GM18505 (cell line): Measurements from ENCODE around the gene NRM.
A peak's percentile ranks its signal among the peaks of the same experiment; 100 is the strongest.

Experiments
- ATAC-seq: cut with Tn5 transposase; IDR thresholded peaks from one replicate; pipeline ENCODE4 v1.9.1; 2021; ENCODE audit not compliant: unreplicated experiment
- POLR2A ChIP-seq: IDR thresholded peaks from 4 replicates; pipeline ENCODE4 v1.6.1; 2011; ENCODE audit warnings: borderline replicate concordance; ENCODE audit not compliant: insufficient read depth, insufficient read length; ENCODE audit errors: extremely low read depth

The NRM gene

DNA sequence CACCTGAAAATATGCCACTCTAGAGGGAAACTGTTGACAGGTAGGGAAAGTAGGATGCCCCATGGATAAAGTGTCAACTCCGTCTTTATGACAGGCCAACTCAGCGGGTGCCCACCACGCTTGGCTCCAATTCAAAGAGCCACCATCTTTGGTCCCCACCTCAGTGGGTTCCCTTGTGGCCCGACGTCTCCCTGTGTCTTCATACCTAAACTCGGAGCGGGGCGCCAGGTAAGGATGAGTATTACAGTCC is 26.0 kb upstream of the NRM start:
- ATAC-seq = no peak
- no peak for TF ChIP-seq POLR2A

DNA sequence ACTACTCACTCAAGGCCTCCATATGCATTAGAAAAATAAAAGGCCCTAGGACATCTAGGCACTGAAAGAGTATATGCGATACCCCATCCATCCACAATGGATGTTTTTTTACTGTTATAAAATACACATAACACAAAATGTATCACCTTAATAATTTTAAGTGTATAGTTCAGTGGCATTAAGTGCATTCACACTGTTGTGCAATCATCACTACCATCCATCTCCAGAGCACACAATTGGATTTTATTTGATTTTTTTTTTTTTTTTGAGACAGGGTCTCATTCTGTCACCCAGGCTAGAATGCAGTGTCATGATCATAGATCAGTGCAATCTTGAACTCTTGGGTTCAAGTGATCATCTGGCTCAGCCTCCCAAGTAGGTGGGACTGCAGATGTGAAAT is 23.5 kb upstream of the NRM start:
- no peak for TF ChIP-seq POLR2A
- no peak for ATAC-seq

DNA sequence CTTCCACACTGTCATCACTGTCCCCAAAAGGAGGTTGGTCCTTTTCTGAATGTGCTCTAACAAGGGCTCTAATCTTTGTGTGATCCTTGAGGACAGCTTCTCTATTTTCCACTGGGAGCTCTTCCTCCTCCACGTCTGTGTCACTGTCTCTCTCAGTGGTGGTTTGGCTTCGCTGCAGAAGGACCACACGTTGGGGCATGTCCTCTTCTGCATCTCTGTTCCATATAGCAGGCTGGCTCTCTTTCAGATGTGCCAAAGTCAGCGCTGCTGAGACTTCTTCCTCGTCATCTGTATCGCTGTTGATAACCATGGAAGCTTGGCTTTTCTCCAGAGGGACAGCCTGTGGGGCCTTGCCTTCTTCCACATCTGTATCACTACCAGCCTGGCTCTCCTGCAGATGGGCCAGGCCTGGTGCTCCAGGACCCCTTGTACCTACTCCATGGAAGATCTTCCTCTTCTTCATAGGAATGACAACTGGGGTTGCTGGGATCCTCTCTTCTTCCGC is 21.7 kb upstream of the NRM start:
- ATAC-seq = no peak
- no peak for TF ChIP-seq POLR2A

DNA sequence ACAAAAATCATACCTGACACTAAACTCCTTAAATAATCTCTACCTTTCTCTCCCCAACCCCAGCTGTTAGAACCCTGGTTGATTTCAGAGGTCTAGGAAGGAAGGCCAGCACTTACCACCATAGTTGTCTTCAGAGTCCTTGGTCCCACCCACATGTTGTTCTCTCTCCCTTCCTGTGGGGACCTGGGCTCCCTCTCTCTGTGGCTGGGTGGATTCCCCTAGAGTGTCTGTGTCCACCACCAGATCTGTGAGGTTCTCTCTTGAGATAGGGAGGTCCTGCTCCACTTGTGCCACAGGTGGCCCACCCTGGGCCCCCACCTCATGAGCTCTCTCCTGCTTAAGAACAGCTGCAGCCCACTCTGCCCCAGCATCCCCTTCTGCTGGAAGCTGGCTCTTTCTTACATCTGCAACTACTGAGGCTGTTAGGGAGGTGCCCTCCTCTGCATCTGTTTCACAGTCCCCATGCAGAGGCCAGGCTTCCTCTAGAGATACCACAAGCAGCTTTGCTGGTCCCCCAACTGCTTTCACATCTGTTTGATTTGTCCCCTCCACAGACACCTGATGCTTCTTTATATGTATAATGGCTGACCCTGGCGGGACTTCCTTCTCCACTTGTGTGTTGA is 21.1 kb upstream of the NRM start:
- ATAC-seq = no peak
- peak; percentile 20 for TF ChIP-seq POLR2A

DNA sequence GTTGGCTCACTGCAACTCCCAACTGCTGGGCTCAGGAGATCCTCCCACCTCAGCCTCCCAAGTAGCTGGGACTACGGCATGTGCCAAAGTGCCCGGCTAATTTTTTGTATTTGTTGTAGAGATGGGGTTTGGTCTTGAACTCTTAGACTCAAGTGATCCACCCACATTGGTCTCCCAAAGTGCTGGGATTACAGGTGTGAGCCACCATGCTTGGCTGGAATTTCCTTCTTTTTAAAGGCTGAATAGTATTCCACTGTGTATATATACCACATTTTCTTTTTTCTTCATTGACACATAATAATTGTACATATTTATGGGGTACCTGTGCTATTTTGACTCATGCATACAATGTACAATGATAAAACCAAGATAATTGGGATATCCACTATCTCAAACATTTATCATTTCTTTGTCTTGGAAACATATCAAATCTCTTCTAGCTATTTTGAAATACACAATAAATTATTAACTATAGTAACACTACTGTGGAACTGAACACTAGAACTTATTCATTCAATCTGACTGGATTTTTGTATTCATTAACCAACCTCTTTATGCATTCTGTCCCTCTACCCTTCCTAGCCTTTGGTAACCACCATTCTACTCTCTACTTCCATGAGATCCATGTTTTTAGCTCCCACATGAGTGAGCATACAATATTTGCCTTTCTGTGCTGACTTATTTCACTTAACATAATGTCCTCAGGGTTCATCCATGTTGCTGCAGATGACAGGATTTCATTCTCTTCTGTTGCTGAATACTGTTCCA is 18.5 kb upstream of the NRM start:
- ATAC-seq = no peak
- TF ChIP-seq POLR2A = no peak

DNA sequence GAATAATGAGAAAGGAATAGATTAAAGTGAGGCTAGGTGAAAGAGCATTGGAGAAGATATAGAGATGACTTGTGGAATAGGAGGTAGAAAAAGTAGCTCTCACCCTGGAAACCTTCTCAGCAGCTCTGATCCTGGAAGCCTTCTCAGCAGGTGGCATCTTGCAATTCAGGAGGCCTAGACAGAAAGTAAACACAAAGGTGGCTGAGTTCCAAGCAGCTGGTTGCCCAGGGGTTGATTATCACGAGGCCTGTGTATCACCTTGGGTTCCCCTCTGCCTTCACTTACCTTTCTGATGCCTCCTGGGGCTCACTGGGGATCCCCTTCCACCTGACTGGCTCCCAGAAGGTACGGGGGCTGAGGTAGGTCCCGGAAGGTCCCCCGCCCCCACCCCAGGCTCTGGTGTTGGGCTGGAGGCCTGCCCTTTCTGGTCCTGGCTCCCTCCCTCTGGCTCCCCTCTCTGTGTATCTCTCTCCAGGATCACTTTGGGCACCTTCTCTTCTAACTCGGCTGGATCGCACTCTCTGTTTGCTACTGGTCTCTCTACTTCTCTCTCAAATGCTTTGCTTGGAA is 16.6 kb upstream of the NRM start:
- no peak for TF ChIP-seq POLR2A
- ATAC-seq = no peak

DNA sequence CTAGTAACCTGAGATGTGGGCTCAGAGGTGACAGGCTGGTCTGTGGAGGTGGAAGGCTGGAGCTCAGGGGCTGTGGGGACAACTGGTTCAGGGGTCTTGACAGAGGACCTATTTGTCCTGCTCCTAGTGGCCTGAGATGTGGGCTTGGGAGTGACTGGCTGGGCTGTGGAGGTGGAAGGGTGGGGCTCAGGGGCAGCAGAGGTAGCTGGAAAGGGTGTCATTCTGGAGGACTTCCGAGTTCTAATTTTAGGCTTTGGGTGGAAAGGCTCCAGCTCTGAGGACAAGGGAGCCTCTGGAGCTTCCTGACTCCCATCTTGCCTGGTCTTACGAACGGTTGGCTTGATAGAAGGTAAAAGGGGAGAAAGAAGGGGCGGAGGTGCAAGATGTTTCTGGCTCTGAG is 14.8 kb upstream of the NRM start:
- TF ChIP-seq POLR2A = no peak
- no peak for ATAC-seq

DNA sequence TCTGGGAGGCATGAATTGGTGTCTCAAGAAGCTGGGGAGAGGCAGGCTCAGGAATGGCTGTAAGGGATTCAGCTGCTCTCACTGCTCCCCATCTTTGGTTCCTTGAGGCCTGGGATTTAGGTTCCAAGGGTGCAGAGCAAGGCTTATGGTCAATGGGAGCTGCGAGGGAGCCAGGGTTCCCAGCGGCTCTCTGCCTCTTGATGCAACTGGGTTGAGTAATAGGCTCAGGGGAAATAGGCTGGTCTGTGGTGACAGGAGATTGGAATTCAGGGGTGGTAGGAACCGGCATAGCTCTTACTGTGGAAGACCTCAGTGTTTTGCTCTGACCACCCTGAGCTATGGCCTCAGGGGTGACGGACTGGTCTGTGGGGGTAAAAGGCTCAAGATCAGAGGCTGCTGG is 13.0 kb upstream of the NRM start:
- TF ChIP-seq POLR2A = no peak
- ATAC-seq = no peak

DNA sequence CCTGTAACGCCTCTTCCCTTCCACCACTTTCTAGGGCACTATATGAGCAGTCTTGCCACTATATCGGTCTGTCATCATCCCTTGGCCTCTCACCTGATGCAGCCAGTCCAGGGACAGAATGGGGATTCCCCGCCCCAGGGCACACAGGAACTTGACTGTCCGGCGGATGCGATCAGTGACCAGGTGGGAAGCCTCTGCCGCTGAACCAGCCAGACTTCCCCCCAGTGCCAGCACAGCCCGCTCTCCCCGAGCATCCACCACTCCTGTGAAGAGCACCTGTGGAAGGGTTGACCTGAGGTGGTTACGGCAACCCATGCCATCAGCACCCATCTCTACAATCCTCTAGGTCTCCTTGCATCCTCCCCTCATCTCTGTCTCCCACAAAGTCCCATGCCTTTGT is 12.2 kb upstream of the NRM start:
- TF ChIP-seq POLR2A = no peak
- ATAC-seq = no peak

DNA sequence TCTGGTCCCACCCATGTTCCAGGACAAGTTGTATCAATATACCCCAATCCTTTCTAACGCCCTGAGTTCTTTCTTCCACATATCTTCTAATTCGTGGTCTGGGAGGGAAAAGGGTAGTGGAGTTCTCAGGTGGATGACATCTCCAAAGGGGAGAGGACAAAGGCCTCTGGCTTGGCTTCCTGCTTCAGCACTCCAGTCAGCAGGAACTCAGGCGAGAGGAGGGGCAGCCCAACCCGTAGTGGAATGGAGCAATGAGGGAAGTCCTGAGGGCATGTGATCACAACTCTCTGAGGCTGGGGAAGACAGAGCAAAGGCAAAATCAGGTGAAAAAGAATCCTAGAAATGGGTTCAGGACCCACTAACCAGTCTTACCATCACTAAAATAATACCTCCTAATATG is 9.6 kb upstream of the NRM start:
- TF ChIP-seq POLR2A = no peak
- no peak for ATAC-seq

DNA sequence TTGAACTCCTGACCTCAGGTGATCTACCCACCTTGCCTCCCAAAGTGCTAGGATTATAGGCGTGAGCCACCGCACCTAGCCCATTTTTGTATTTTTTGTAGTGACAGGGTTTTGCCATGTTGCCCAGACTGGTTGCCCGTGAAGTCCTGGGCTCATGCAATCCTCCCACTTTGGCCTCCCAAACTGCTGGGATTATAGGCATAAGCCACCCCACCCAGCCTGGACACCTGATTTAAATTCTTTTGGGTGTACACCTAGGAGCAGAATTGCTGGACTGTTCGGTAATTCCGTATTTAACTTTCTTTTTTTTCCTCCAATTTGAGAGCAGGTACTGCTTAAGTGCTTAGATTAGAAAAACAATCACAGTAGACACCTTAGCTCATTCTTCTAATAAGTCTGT is 5.6 kb upstream of the NRM start:
- ATAC-seq = no peak
- no peak for TF ChIP-seq POLR2A

DNA sequence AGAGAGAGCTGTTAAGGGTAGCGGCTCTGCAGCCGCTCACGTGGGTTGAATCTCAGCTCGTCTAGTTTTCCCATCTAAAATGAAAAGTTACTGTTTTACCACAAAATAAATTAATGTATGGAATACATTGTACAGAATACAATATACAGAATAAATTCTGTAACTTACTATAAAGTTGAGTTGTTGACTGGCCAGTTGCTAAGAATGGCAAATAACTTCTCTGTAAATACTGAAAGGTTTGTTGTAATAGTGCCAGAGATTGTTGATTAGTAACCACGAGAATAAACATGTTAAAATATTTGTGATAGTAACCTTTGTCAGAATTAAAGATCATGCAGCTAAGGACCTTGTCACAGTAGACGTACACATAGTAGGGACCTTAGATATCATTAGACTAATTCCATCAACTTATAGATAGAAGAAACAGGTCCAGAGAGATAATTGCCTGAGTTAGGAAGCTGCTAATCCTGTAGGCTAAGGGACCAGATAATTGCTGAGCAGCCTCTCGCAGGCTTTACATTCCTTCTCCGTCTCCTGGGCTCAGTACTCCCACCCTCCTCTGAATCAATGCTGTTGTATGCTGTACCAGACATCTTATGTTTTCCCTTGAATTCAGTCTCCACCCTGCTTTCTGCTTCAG is 544 bp upstream of the NRM start:
- no peak for TF ChIP-seq POLR2A
- ATAC-seq = no peak

DNA sequence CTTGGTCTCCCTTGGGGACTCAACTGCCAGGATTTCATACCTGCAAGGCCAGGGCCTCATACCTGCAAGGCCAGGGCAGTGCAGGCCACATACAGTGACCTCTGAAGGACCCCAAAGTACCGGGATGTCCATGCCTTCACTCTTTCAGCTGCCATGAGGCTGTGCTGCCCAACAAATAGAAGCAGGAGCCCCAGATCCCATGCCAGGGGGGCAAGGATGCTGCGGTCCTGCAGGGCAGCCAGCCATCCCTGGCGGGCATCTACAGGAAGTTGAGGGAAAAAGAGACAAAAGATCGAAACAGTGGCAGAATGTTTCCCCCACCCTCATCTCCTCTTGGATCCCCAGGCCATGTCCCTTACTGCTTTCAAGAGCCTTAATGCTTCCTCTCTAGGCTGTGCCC is 799 bp downstream of the NRM start:
- no peak for ATAC-seq
- no peak for TF ChIP-seq POLR2A
